GM19438 (cell line): ENCODE data around the gene SUB1.

Experiments used
- ATAC-seq: cut with Tn5 transposase; IDR thresholded peaks from one replicate; pipeline ENCODE4 v1.9.1; 2021; ENCODE audit warnings: low read depth; ENCODE audit not compliant: unreplicated experiment

SUB1 gene

GRCh38 chr5:32638309-32638708 is 53.0 kb downstream of the SUB1 start:
- ATAC-seq: no peak

GRCh38 chr5:32639943-32640342 is 54.6 kb downstream of the SUB1 start:
- ATAC-seq: no peak

- ATAC-seq: no peak
Observed at GRCh38 chr5:32642276-32643002, 57.1 kb downstream of the SUB1 start.

GRCh38 chr5:32645246-32645645 is 59.9 kb downstream of the SUB1 start:
- ATAC-seq: no peak

- ATAC-seq: no peak
Observed at GRCh38 chr5:32646061-32646969, 61.0 kb downstream of the SUB1 start.

GRCh38 chr5:32651088-32651487 is 65.7 kb downstream of the SUB1 start:
- ATAC-seq: no peak

GRCh38 chr5:32651638-32652037 is 66.3 kb downstream of the SUB1 start:
- no peak for ATAC-seq
